Measurements from ENCODE around the gene APBA2.

GRCh38 chr15:28909958-28910500, 24.3 kb downstream of the APBA2 start:
- TF ChIP-seq SALL2 (tag by site-specific recombination; IDR thresholded peaks at IDR 0.05; ENCODE audit: borderline replicate concordance) = no peak
- TF ChIP-seq, protein P1, sequence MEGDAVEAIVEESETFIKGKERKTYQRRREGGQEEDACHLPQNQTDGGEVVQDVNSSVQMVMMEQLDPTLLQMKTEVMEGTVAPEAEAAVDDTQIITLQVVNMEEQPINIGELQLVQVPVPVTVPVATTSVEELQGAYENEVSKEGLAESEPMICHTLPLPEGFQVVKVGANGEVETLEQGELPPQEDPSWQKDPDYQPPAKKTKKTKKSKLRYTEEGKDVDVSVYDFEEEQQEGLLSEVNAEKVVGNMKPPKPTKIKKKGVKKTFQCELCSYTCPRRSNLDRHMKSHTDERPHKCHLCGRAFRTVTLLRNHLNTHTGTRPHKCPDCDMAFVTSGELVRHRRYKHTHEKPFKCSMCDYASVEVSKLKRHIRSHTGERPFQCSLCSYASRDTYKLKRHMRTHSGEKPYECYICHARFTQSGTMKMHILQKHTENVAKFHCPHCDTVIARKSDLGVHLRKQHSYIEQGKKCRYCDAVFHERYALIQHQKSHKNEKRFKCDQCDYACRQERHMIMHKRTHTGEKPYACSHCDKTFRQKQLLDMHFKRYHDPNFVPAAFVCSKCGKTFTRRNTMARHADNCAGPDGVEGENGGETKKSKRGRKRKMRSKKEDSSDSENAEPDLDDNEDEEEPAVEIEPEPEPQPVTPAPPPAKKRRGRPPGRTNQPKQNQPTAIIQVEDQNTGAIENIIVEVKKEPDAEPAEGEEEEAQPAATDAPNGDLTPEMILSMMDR (tag by site-specific recombination; IDR thresholded peaks at IDR 0.05) = no peak
- TF ChIP-seq ZNF184 (tag by site-specific recombination; IDR thresholded peaks at IDR 0.05) = no peak
- TF ChIP-seq ZBTB21 (tag by site-specific recombination; IDR thresholded peaks at IDR 0.05) = no peak
- no peak for TF ChIP-seq YY1 (tag by site-specific recombination; IDR thresholded peaks at IDR 0.05)
- TF ChIP-seq ZNF366 (tag by site-specific recombination; conservative IDR thresholded peaks at IDR 0.05) = no peak
- no peak for TF ChIP-seq ZBTB11 (tag by site-specific recombination; conservative IDR thresholded peaks at IDR 0.05; ENCODE audit: low read depth)
- TF ChIP-seq, protein P2, sequence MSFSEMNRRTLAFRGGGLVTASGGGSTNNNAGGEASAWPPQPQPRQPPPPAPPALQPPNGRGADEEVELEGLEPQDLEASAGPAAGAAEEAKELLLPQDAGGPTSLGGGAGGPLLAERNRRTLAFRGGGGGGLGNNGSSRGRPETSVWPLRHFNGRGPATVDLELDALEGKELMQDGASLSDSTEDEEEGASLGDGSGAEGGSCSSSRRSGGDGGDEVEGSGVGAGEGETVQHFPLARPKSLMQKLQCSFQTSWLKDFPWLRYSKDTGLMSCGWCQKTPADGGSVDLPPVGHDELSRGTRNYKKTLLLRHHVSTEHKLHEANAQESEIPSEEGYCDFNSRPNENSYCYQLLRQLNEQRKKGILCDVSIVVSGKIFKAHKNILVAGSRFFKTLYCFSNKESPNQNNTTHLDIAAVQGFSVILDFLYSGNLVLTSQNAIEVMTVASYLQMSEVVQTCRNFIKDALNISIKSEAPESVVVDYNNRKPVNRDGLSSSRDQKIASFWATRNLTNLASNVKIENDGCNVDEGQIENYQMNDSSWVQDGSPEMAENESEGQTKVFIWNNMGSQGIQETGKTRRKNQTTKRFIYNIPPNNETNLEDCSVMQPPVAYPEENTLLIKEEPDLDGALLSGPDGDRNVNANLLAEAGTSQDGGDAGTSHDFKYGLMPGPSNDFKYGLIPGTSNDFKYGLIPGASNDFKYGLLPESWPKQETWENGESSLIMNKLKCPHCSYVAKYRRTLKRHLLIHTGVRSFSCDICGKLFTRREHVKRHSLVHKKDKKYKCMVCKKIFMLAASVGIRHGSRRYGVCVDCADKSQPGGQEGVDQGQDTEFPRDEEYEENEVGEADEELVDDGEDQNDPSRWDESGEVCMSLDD (tag by site-specific recombination; IDR thresholded peaks at IDR 0.05) = no peak
- TF ChIP-seq REST (tag by site-specific recombination; IDR thresholded peaks at IDR 0.05) = no peak
